ENCODE data around the gene TBC1D19.

The TBC1D19 gene

GRCh38 chr4:26726655-26727387, 142.9 kb downstream of the TBC1D19 start:
- H3K27ac ChIP-seq: no peak overlapping the region
- no peak for TF ChIP-seq CTCF (conservative IDR thresholded peaks at IDR 0.05)

DNA sequence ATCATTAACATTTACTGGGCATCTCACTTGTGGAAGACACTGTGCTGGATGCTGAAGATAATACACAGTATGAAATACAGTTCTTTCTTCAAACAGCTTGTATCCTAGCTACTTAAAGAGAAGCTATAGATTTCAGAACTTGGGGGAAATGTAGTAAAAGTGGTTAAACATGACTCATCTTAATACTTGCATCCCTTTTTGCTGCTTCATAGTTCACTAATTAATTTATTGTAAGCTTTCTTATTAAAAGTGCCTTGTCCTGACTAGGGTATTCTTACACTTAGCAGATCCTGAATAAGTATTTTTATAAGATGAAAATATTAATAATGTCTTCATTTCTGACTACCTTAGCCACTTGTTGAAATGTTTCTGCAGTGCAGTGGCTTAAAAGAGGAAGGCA, 144.0 kb downstream of the TBC1D19 start:
- H3K27ac ChIP-seq: no peak overlapping the region
- TF ChIP-seq CTCF (conservative IDR thresholded peaks at IDR 0.05): no peak

GRCh38 chr4:26729027-26729426, 145.1 kb downstream of the TBC1D19 start:
- no peak for TF ChIP-seq CTCF (conservative IDR thresholded peaks at IDR 0.05)
- H3K27ac ChIP-seq: peak overlapping the region; percentile 33; the same call in 1 of the 2 replicates

DNA sequence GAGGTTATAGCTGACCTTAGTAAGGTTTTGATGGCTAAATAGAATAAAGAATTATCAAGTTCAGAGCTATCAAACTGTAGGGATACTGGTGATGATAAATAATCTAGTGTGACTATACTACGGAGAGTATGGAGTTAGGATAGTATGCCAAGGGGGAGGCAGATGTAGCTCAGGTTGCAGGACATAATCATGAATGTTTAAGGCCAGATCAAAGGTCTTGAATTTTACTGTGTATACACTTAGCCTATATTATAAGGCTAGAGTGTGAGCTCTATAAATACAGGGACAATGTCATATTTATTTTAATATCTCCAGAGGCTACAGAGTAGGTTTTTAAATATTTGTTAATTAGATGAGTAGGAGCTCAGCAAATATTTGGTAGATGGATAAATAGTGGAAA, 145.7 kb downstream of the TBC1D19 start:
- peak overlapping the region; percentile 33; the same call in 1 of the 2 replicates for H3K27ac ChIP-seq
- TF ChIP-seq CTCF (conservative IDR thresholded peaks at IDR 0.05): no peak

DNA sequence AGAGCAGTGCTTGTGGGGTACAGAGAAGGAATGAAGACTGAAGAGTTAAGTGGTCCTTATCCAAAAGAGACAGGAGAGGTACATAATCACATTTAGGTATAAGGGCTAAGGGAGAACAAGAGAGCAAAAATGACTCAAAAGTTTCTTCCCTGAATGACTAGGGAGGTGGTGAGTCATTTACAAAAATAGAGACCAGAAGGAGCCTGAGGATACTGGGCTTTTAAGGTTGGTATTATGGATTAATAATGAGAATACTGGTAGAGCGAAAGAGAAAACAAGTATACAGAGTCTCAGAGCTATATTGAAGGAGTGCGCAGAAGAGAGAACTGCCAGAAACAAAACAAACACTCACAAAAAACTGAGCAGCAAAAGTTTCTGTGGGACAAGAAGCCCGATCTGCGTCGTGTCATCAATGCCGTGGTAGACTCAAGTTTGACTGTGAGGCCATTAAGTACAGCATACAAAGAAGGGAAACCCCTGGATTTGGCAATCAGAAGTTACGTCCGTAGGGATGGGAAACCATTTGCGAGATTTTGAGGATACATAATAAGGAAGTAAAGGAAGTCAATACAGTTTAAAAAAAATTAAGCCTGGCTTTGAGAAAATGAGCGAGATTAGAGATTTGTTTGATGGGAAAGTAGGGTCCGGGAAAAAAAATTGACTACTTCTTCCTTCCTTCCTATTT, 147.6 kb downstream of the TBC1D19 start:
- TF ChIP-seq CTCF (conservative IDR thresholded peaks at IDR 0.05): no peak

DNA sequence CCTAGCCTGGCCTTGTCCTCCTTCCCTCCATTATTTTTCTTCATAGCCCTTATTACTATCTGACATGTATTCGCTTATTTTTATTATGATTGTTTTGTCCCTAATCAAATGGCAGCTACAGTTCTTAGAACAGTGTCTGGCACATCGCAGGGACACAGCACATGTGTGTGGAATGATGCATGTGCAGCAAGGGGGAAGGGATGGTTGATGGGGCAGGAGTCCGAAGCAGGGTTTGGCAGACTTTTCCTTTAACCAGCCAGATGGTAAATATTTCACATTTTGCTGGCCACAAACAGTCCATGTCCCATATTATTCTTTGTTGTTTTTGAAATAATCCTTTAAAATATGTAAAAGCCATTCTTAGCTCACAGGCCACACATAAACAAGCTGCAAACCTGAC, 148.5 kb downstream of the TBC1D19 start:
- TF ChIP-seq CTCF (conservative IDR thresholded peaks at IDR 0.05): no peak

More for the DNA sequence above, 147.6 kb downstream of the TBC1D19 start:
- no peak overlapping the region for H3K27ac ChIP-seq

DNA sequence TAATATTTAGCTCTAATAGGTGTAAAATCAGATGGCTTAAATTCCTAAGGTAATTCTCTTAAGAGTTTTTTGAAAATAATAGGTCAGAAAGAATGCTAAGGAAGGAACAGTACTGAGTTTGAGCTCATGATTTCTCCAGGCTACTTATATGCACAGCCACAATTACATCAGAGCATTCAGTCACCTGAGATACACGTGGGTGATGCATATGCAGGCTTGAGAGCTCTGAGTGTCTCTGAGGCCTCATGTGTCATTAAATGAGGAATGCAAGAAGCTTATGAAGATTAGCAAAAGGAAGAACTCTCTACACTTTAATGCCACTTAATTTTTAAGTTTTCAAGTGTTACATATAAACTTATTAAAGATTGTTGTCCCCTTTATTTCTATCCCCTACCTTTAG, 152.7 kb downstream of the TBC1D19 start:
- H3K27ac ChIP-seq: no peak overlapping the region
- TF ChIP-seq CTCF (conservative IDR thresholded peaks at IDR 0.05): no peak

More for the DNA sequence above, 148.5 kb downstream of the TBC1D19 start:
- H3K27ac ChIP-seq: no peak overlapping the region
